ENCODE measurements around the gene ZNF653. TPM values are rescaled to one million over a fixed set of nuclear protein-coding genes. Genes with fewer than 3 reads are reported as not detected.

Gene ZNF653
- total and polyA plus RNA-seq, 9 of the 15 experiments (the other 6 are each of a cell fraction or from before 2014, with no cell fraction given) = 1.6 to 8.0 (median 4.2) TPM; not detected in 2

GRCh38 chr19:11505504-11506100, at the start of gene ZNF653 (continued):
- TF ChIP-seq ZNF449 (CRISPR knock-in tag; IDR thresholded peaks at IDR 0.05) (no peak), ZNF280A (IDR thresholded peaks at IDR 0.05; ENCODE audit: low read depth, partially characterized antibody) (no peak), C11orf30 (IDR thresholded peaks at IDR 0.05; ENCODE audit: low read depth) (peak; percentile 61), RBM25 (IDR thresholded peaks at IDR 0.05; ENCODE audit: low read depth, low read length, severe bottlenecking) (no peak), THAP7 (CRISPR knock-in tag; IDR thresholded peaks at IDR 0.05) (no peak), FOSL1 (tag; conservative IDR thresholded peaks at IDR 0.05) (peak; percentile 54), PTBP1 (IDR thresholded peaks at IDR 0.05; ENCODE audit: low read depth, low read length) (0 out of 2 replicates have a peak, but pooled peaks have one; percentile 38), BMI1 (IDR thresholded peaks at IDR 0.05; ENCODE audit: low read length) (no peak), STAT6 (CRISPR knock-in tag; IDR thresholded peaks at IDR 0.05) (no peak), MLLT1 (IDR thresholded peaks at IDR 0.05) (no peak), ZBTB7A (IDR thresholded peaks at IDR 0.05; ENCODE audit: borderline replicate concordance, control insufficient read depth, low read depth, low read length) (no peak), E2F6 (IDR thresholded peaks at IDR 0.05; ENCODE audit: borderline replicate concordance in 1 of 2, extremely low read depth in 1 of 2, insufficient read depth in 1 of 2, insufficient read length in 1 of 2, low read depth in 1 of 2, low read length in 1 of 2, poor library complexity in 1 of 2, severe bottlenecking in 1 of 2) (peak in 1 of 2 experiments; percentile 30)

All from K562 (cell line).